Activated CD4-positive, alpha-beta T cell treated with anti-CD3 and anti-CD28 coated beads, Interleukin-2, amount 10 ng/mL, durations not matched to agents 24 days and 14 days (primary cell): ENCODE data around the gene PAX3. TPM values are rescaled to one million over a fixed set of nuclear protein-coding genes. Genes with fewer than 3 reads are reported as not detected.

Source experiments
- DNase-seq: peaks from one replicate; pipeline ENCODE4 v3.0.0; 2022
- H3K27ac Mint-ChIP-seq: one replicate; pipeline ENCODE4 v1.8.0; 2022; ENCODE audit warnings: mild to moderate bottlenecking, mixed read lengths
- H3K27me3 Mint-ChIP-seq: one replicate; pipeline ENCODE4 v1.8.0; 2022; ENCODE audit warnings: mixed read lengths
- H3K36me3 Mint-ChIP-seq: one replicate; pipeline ENCODE4 v1.8.0; 2022; ENCODE audit warnings: low read depth, mild to moderate bottlenecking, mixed read lengths
- H3K4me1 Mint-ChIP-seq: one replicate; pipeline ENCODE4 v1.8.0; 2021; ENCODE audit warnings: mixed read lengths
- H3K4me3 Mint-ChIP-seq: one replicate; pipeline ENCODE4 v1.8.0; 2022; ENCODE audit warnings: mild to moderate bottlenecking, moderate library complexity, mixed read lengths
- H3K9me3 Mint-ChIP-seq: one replicate; pipeline ENCODE4 v1.8.0; 2021; ENCODE audit warnings: mixed read lengths
- intact Hi-C: fragments of 100-400 bp; cut with micrococcal nuclease; formaldehyde crosslinking; loops from one replicate; pipeline ENCODE4 v1.15.1; 2023
- total RNA-seq: library from RNA; stranded (reverse); gene quantifications from 2 replicates; pipeline ENCODE4 v1.2.3, GENCODE V29; 2022

Gene PAX3
- total RNA-seq, 1 donor from 2014 or later, result not detected

GRCh38 chr2:222228054-222228453 is 70.7 kb downstream of the PAX3 start:
- Mint-ChIP-seq H3K36me3 (no peaks in the 10 kb centered on the region), H3K4me3 (no peak overlapping the region), H3K27ac (no peak overlapping the region), H3K4me1 (no peaks in the 10 kb centered on the region), H3K9me3 (no peaks in the 10 kb centered on the region), H3K27me3 (no peaks in the 10 kb centered on the region)
- intact Hi-C loops, result no loop called here
- no peak for DNase-seq

- Mint-ChIP-seq H3K9me3 (no peaks in the 10 kb centered on the region), H3K27ac (no peak overlapping the region), H3K4me3 (no peak overlapping the region), H3K27me3 (peaks cover 1% of the 10 kb centered on the region), H3K4me1 (no peaks in the 10 kb centered on the region), H3K36me3 (no peaks in the 10 kb centered on the region)
- intact Hi-C loops, result no loop called here
- DNase-seq, result no peak
These were observed 80.0 kb downstream of the PAX3 start for GRCh38 chr2:222218786-222219185.

GRCh38 chr2:222217712-222218111 is 81.1 kb downstream of the PAX3 start:
- Mint-ChIP-seq H3K27me3 (peaks cover 1% of the 10 kb centered on the region), H3K4me3 (no peak overlapping the region), H3K36me3 (no peaks in the 10 kb centered on the region), H3K9me3 (no peaks in the 10 kb centered on the region), H3K4me1 (no peaks in the 10 kb centered on the region), H3K27ac (no peak overlapping the region)
- no peak for DNase-seq
- intact Hi-C loops, result no loop called here

- DNase-seq, result no peak
- H3K4me3 Mint-ChIP-seq, result no peak overlapping the region
- intact Hi-C loops, result no loop called here
- no peak overlapping the region for H3K27ac Mint-ChIP-seq
- H3K36me3 Mint-ChIP-seq, result no peaks in the 10 kb centered on the region
- no peaks in the 10 kb centered on the region for H3K9me3 Mint-ChIP-seq
- H3K27me3 Mint-ChIP-seq, result no peaks in the 10 kb centered on the region
- H3K4me1 Mint-ChIP-seq, result no peaks in the 10 kb centered on the region
These were observed 83.9 kb downstream of the PAX3 start for GRCh38 chr2:222214885-222215284.

DNA sequence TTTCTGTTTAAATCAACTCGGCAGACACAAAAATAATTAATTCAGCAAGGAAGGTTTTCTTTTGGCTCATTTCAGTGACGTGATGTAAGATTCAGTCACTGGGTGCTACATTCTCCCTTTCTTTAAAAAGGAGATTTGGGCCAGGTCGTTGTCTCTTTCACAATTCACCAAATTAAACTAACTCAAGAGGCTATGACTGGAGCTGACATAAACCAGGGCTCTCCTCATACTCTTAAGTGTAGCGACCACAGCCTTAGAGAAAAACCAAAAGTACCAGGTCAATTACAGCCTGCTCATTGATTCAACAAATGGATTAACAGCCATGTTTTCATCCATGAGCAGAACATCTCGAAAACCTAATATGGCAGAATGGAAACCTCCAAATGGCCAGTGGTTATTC is 85.7 kb downstream of the PAX3 start:
- no peaks in the 10 kb centered on the region for H3K4me1 Mint-ChIP-seq
- no peak for DNase-seq
- H3K4me3 Mint-ChIP-seq, result no peak overlapping the region
- intact Hi-C loops, result no loop called here
- no peaks in the 10 kb centered on the region for H3K27me3 Mint-ChIP-seq
- H3K27ac Mint-ChIP-seq, result no peak overlapping the region
- H3K9me3 Mint-ChIP-seq, result no peaks in the 10 kb centered on the region
- H3K36me3 Mint-ChIP-seq, result no peaks in the 10 kb centered on the region

DNA sequence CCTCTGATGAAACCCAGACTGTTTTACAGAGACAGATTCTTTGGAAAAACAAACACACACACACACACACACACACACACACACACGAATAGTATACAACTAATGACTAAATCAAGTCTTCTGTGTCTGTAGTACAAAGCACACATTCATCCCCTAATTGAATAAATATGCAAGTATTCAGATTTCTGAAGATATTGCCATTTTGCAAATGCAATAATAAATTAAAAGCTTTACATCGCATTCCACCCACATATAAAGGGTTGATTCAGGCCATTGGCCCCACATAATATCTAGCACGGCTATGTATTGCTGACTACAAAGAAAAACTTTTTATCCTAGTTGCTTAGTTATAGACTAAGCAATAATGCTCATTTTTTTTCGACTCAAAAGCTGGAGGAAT is 86.2 kb downstream of the PAX3 start:
- DNase-seq, result no peak
- Mint-ChIP-seq H3K27ac (no peak overlapping the region), H3K4me3 (no peak overlapping the region), H3K4me1 (no peaks in the 10 kb centered on the region), H3K9me3 (no peaks in the 10 kb centered on the region), H3K36me3 (no peaks in the 10 kb centered on the region), H3K27me3 (no peaks in the 10 kb centered on the region)
- intact Hi-C loops, result no loop called here

DNA sequence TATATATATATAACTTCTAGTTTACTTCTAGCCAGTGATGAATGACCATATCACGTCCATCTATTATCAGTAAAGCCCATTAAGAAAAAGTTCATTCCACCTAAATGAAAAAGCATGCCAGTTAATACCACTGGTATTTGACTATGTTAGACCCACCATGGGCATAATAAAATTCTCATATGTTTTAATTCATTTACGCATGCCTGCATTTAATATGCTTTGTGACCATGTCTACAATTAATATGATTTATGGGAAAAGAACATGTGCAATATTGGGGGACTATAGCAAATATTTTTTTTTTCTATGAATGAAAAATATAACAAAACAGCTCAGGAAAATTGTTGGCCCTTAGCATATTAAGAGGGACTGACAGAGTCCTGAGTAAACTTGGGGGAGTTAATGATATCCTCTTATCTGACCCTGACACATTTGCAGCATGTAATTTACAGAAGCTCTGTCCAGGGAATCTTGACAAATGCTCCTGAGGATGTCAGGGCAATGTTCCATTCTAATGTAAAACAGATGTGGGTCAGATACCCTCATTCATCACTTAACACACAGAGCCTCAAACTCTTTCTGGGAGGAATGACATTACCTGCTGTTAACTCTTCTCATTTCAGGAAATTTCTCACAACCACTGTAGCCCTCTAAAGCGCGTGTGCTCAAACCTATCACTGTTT is 90.6 kb downstream of the PAX3 start:
- Mint-ChIP-seq H3K27me3 (no peaks in the 10 kb centered on the region), H3K9me3 (no peaks in the 10 kb centered on the region), H3K4me1 (no peaks in the 10 kb centered on the region), H3K4me3 (no peak overlapping the region), H3K36me3 (no peaks in the 10 kb centered on the region), H3K27ac (no peak overlapping the region)
- DNase-seq, result no peak
- intact Hi-C loops, result no loop called here

- no peak for DNase-seq
- Mint-ChIP-seq H3K4me1 (no peaks in the 10 kb centered on the region), H3K27ac (no peak overlapping the region), H3K27me3 (no peaks in the 10 kb centered on the region), H3K4me3 (no peak overlapping the region), H3K9me3 (no peaks in the 10 kb centered on the region), H3K36me3 (no peaks in the 10 kb centered on the region)
- intact Hi-C loops, result no loop called here
These were observed 93.7 kb downstream of the PAX3 start for GRCh38 chr2:222205136-222205535.

- DNase-seq, result no peak
- H3K27me3 Mint-ChIP-seq, result no peaks in the 10 kb centered on the region
- no peaks in the 10 kb centered on the region for H3K9me3 Mint-ChIP-seq
- intact Hi-C loops, result no loop called here
- no peaks in the 10 kb centered on the region for H3K4me1 Mint-ChIP-seq
- no peak overlapping the region for H3K27ac Mint-ChIP-seq
- H3K36me3 Mint-ChIP-seq, result no peaks in the 10 kb centered on the region
- H3K4me3 Mint-ChIP-seq, result no peak overlapping the region
These were observed 95.8 kb downstream of the PAX3 start for GRCh38 chr2:222203041-222203440.

DNA sequence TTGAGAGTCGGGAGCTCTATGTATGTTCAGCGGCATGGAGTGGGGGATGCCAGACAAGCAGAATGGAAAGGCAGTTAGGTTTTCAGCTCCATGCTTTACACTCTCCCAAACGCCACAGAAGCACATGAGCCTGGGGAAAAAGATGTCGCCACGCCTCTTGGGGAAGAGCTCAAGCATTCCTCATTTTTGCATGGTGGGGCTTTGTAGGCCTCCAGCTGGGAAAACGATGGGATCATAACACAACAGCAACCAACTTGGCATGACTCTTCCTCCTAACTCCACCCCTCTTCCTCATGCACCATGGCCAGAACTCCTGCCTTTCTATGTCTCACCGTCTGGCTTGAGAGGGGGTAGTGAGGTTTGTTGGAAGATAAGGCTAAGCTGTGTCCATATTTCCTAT is 102.6 kb downstream of the PAX3 start:
- Mint-ChIP-seq H3K9me3 (no peaks in the 10 kb centered on the region), H3K27ac (no peak overlapping the region), H3K4me3 (no peak overlapping the region), H3K27me3 (no peaks in the 10 kb centered on the region), H3K4me1 (no peaks in the 10 kb centered on the region), H3K36me3 (no peaks in the 10 kb centered on the region)
- intact Hi-C loops, result no loop called here
- DNase-seq, result no peak

- DNase-seq, result no peak
- H3K27me3 Mint-ChIP-seq, result no peaks in the 10 kb centered on the region
- no peak overlapping the region for H3K27ac Mint-ChIP-seq
- H3K4me1 Mint-ChIP-seq, result no peaks in the 10 kb centered on the region
- no peak overlapping the region for H3K4me3 Mint-ChIP-seq
- H3K36me3 Mint-ChIP-seq, result no peaks in the 10 kb centered on the region
- intact Hi-C loops, result no loop called here
- no peaks in the 10 kb centered on the region for H3K9me3 Mint-ChIP-seq
These were observed 104.1 kb downstream of the PAX3 start for GRCh38 chr2:222194669-222195068.

- Mint-ChIP-seq H3K27ac (no peak overlapping the region), H3K9me3 (no peaks in the 10 kb centered on the region), H3K36me3 (no peaks in the 10 kb centered on the region), H3K27me3 (no peaks in the 10 kb centered on the region), H3K4me3 (no peak overlapping the region), H3K4me1 (no peaks in the 10 kb centered on the region)
- DNase-seq, result no peak
- intact Hi-C loops, result no loop called here
These were observed 105.3 kb downstream of the PAX3 start for GRCh38 chr2:222193328-222193983.

GRCh38 chr2:222180619-222181018 is 118.2 kb downstream of the PAX3 start:
- no peaks in the 10 kb centered on the region for H3K9me3 Mint-ChIP-seq
- intact Hi-C loops, result no loop called here
- H3K4me3 Mint-ChIP-seq, result no peak overlapping the region
- no peak overlapping the region for H3K27ac Mint-ChIP-seq
- H3K36me3 Mint-ChIP-seq, result no peaks in the 10 kb centered on the region
- DNase-seq, result no peak
- no peaks in the 10 kb centered on the region for H3K27me3 Mint-ChIP-seq
- no peaks in the 10 kb centered on the region for H3K4me1 Mint-ChIP-seq

GRCh38 chr2:222179592-222179991 is 119.2 kb downstream of the PAX3 start:
- Mint-ChIP-seq H3K4me1 (no peaks in the 10 kb centered on the region), H3K4me3 (no peak overlapping the region), H3K27ac (no peak overlapping the region), H3K9me3 (no peaks in the 10 kb centered on the region), H3K36me3 (no peaks in the 10 kb centered on the region), H3K27me3 (no peaks in the 10 kb centered on the region)
- DNase-seq, result no peak
- intact Hi-C loops, result no loop called here

DNA sequence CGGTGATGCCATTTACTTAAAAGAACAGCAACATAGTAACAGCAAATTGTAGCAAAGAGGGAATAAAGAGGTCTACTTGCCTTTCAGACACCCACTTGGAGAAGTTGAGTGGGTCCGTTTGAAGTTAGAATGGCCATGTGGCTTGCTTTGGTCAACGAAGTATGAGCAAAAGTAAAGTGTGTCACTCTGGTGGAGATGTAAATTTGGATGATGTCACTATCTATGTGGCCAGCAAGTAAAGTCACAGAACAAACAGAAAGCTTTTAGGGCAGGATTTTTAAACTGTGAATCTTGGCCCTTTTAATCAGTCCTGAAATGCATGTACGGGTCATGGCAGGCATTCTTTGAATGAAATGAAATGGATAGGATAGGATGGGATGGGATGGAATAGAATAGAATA is 120.3 kb downstream of the PAX3 start:
- Mint-ChIP-seq H3K4me1 (no peaks in the 10 kb centered on the region), H3K27ac (no peak overlapping the region), H3K4me3 (no peak overlapping the region), H3K36me3 (no peaks in the 10 kb centered on the region), H3K27me3 (no peaks in the 10 kb centered on the region), H3K9me3 (no peaks in the 10 kb centered on the region)
- no peak for DNase-seq
- intact Hi-C loops, result no loop called here
